GM18526 (cell line): Measurements from ENCODE around the gene ADARB1.

ENCODE experiments used
- POLR2A ChIP-seq: IDR thresholded peaks from 3 replicates; pipeline ENCODE4 v1.6.1; 2011; ENCODE audit not compliant: insufficient read length; ENCODE audit errors: extremely low read depth

The ADARB1 gene

DNA sequence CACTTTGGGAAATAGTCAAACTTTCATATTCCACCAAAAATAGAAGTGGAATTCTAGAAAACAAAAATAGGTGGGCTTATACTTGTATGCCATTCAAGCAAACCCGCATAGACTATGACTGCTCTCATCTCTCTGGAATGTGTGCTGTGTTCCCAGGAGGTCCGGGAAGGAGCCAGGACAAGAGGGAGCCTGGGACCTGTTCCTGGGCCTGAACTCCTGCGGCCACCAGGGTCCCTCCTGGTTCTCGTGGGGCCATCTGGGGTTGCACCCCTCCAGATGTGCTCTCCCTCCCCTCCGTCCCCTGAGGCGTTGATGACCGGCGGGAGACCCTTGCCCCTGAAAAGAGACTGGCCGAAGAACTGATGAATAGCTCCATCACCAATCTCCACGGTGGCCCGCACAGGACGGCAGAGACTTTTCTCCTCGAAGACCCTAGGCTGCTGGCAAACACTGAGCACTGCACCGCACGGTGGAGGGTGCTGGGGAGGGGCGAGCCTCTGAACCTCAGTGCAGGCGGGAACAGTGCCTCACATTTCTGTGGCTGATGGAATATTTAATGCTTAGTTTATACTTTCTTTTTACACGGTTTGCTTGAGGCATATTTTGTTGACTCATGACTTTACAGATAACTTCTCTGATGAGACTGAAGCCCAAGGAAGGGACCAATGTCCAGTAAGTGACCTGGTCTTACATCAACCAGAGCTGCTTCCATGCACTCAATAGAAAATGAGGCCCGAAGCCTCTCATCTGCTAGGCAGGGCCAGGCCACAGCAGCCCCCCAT is 9.6 kb upstream of the ADARB1 start:
- TF ChIP-seq POLR2A, result no peak

DNA sequence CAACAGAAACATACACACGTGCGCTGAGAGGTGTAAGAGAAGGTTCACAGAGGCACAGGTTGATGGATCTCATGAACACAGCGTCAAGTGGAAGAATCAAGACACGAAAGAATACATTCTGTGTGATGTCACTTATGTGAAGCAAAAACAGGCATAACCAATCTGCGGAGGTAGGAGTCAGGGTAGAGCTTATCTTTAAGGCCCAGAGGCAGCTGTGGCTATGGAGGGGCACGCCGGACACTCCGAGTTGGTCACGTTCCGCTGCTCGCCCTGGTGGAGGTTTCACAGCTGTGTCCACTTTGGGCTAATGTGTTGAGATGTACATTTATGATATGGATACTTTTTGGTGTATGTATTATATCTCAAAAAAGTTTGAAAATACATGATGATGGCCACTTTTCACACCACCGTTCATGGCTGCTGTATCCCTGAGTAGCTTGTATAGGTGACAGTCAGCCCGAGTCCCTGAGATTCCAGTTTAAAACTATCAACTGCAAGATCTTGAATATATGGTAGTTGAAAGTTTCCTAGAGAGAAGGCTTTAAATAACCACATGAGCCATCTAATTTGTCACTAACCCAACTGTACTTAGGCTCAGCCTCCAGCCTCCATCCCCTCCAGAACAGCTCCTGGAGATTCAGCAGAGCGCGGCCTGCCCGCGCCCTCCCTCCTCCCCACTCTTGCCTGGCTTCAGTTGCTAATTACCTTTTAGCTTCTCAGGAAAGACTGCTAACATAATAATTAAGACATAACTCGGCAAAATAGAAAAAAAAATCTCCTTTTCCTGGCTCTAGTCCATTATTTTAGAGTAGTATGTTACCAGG is 6.7 kb upstream of the ADARB1 start:
- no peak for TF ChIP-seq POLR2A

DNA sequence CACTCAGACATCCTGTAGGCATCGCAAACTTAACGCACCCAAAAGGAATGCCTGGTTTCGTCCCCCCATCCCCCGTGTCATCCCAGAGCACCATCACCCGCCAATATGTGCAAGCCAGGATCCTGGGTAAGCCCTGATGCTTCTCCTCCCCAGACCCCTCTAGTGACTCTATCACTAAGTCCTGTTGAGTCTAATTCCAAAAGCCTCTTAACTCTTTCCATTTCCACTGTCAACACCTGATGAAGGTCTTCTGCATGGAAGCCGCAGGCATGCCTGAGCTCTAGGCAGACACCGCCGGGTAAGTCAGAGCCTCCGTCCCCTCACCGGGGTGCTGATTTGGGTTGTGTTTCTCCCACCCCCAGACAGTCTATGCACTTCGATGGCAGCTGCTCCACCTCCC is 5.3 kb upstream of the ADARB1 start:
- TF ChIP-seq POLR2A, result no peak

DNA sequence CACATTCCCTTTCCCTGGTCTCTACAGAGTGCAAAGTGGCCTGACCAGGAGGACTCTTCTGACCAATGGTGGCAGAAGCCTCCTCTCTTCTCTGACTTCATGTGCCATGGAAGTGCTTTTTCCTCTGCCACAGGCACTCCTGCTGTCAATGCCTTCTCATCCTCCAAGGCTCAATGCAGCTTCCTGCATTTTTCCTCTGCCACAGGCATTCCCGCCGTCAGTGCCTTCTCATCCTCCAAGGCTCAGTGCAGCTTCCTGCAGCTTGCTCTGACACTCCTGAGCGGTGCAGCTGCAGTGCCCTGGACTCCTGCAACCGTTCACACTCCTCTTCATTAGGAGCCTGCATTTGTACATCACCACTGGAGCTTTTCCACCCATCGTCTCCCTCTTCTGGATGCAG is 4.7 kb upstream of the ADARB1 start:
- no peak for TF ChIP-seq POLR2A

DNA sequence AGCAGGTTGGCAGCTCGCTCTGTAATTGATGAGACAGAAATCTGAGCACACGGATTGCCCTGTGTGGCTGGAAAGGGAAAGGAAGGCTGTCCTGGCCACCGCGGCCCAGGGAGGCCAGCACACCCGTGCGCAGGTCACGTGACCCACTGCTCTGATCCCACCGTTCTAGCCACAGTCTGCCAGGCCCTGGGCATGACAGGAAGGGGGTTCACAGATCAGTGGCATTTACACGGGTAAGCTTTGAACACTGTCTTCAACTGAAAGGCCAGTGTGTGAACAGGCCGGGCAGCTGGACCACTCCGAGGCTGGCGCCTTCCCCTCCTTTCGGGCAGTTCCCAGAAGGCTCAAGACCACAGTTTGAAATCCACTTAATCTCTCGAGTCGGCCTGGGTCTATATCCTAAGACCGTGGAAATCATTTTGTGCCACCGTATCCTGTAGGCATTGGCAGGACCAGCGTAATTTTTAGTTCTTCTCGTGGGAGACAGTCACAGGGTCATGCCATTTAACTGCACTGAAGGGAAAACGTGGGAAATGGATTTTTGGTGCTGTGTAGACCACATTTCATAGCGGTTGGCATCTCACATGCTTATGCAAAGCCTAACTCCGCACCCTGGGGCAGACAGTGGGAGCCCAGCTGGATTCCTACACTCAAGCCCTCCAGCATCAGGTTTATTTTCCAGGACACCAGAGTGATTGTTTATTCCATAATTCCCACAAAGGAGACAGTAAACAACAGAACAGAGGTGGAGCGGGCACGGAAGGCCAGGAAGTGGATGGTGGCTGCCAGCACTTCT is 3.1 kb upstream of the ADARB1 start:
- TF ChIP-seq POLR2A, result no peak

DNA sequence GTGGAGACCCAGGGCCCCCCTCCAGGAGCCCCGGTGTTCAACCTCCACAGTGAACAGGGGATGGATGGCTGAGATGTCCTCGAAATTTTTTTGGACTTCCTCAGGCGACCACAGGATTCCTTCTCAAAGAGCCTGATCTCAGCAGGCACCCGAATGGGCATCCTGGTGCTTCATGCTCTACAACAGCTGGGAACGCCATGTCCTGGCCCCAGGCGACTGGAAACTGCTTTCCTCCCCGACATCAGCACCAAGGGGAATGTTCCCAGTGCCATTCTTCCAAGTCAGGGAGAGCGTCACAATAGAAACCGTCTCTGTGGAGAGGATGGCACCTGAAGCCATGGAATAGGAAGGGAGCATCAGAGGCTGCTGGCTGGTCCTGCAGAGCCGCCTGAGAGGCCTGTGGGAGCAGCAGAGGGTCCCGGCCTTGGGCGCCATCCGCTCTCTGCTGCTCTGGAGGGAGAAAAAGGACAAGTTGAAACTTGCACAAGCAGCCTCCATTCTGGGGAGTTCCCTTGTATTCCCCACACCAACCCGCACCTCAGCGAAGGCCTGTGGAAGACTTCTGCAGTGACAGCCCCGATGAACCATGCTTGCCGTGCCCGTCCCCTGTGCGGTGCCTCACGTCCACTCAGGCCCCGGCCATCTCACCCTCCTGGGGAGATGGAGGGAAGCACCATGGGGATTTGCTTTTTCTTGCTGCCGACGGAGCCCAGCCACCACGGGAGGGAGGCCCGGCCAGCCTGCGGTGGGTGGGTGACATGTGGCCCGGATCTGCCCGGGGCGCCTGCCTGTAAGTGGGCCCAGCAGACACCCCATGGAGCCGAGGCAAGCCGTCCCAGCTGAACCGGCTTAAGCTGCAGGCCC is 2.3 kb upstream of the ADARB1 start:
- TF ChIP-seq POLR2A, result no peak

DNA sequence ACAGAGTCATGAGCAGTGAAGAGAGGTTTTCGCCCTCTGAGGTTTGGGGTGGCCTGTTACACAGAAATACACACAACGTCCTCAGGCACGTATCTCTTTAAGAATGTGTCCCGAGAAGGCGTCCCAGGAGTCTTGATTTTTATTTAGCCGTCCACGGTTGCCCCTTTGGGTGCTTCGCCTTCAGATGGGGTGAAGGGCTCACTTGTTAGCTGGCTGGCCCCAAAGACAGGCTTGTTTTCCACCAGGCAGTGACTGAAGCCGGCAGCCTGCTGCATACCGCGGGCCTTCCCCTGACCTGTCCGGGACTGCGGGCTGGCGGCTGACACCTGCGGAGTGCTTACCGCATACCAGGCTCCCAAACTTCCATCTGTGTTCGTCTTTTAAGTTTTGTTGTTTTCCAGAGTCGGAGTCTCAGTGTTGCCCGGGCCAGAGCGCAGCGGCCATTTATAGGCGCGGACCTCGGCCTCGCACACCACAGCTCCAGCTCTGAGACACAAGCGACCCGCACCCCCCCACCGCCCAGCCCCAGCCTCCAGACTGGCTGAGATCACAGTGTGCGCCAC is 1.6 kb upstream of the ADARB1 start:
- no peak for TF ChIP-seq POLR2A

DNA sequence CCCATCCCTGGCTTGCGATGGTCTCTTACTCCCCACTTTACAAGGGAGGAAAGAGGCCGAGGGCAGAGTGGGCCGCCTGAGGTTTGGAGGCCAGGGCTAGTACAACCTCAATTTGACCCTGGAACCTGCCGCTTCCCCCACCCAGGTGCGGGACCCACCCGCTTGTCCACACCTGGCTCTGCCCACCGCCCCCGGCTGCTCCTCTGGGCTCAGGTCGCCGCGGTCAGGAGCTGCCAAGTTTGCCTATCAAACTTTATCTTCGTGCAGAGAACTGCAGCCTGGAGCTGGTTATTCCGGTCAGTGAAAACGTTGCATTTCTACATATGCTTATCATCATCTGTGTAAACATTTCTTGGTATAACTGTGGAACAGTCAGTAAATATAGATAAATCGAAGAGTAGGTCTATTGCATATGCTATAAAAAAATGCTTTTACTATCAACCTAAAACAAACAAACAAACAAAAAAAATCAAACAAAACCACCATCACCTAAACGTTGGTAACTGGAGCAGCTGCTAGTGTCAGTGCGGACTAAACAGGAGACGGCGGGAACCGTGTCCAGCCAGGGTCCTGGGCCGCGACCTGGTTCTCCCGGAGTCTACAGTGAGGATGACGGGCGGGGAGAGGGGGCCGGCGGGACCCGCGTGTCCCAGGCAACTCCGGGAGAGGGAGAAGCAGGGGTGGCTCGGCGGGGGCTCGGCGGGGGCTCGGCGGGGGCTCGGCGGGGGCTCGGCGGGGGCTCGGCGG is 906 bp upstream of the ADARB1 start:
- TF ChIP-seq POLR2A, result no peak

DNA sequence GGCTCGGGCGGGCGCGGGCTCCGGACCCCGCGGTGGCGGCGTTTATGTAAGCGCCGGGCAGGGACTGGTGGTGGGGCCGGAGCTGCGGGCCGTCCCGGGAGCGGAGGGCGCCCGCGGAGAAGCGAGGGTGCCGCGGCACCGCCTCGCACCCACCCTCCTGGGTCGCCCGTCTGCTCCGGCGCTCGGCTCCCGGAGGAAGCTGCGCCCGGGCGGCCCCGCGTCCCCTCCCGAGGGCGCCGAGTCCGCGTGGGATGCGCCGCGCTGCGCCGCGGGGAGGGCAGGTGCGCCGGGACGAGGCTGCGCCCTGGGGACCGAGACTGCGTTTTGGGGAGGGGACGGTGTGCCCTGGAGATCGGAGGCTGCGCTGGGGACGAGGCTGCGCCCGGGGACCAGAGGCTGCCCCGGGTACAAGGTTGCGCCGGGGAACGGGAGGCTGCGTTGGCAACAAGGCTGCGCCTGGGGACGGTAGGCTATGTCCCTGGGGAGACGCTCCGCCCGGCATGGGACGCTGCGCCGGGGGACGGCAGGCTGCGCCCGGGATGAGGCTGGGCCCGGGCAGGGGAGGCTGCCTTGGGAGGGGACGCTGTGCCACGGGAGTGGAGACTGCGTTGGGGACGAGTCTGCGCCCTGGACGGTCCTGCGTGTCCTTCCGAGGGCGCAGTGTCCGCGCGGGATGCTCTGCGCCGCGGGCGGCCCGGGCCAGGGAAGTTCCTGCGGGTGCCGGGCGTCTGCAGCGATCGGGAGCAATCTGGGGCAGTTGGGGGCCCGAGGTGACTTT is 627 bp downstream of the ADARB1 start:
- TF ChIP-seq POLR2A, result no peak

DNA sequence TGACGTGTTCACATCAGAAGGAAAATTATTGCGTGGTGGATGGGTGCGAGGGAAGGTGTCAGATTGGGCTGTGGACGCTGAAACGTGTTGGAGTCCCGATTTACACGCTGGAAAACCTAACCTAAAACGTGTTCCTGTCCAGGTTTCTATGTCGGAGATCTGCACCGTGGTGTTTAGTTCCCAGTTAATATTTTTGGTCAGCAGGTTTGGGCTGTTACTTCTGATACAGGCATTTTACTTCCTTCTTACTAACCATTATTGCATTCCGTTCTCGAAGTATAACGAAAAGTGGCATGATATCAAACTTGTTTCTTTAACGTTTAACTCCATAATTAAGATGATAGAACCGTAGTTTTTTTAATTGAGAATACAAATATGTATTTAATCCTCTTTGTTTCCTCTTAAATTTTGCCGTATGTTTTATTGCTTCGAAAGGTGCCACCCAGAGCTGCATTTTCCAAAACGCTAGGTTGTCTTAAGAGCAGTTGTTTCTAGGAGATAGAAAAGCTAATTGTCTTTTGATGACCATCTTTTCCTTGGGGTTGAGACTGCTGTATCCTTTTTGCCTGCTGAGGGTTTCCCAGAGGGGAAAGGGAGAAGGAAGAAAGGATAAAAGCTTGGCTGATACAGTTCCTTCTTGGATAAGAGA is 1.3 kb downstream of the ADARB1 start:
- no peak for TF ChIP-seq POLR2A

DNA sequence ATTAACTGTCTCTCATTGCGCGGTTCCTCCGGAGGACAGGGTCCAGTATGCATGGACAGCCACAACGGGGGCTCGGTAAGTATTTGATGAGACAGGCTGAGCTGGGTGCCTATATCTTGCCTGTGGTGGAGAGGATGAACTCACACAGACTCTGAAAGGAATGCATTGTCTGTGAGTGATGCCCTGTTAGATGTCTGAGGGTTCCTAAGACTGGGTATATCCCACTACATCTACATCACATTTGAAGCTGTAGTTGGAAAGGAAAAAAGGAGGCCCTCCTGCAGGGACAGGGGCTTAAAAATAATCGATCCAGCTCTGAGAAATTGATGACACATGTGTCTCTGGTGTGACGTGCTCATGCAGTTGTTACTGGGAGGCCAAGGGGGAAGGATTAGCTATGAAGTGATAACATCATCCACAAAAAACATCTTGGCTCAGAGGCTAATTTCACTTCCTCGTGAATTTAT is 1.9 kb downstream of the ADARB1 start:
- no peak for TF ChIP-seq POLR2A

DNA sequence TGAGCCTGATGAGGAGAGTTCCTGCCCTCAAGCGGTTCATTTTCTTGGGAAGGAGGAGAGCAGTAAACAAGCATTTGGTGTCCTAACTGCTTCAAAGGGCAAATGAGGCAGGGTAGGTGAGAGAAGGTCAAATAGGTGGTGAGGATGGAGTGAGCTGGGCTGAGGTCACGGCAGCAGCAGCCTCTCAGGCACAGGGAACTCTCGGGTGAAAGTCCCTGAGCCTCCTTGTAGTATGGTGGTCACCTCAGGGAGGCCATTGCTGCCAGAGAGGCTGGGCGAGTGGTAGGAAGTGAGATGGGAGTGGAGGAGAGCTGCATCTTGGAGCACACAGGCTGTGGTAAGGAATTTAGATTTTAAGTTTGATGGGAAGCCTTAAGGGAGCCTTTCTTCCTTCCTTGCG is 4.0 kb downstream of the ADARB1 start:
- no peak for TF ChIP-seq POLR2A
